Lung microvascular endothelial cell (primary cell): ENCODE measurements around the gene MYH15. TPM values are rescaled to one million over a fixed set of nuclear protein-coding genes. Genes with fewer than 3 reads are reported as not detected.

Experiments
- DNase-seq, 2 donors: peaks; one replicate each; pipeline versions ENCODE4 v3.0.0 to v3.0.0-alpha.2; 2010; ENCODE audit warnings: low read depth in 2 of 2
- total RNA-seq: library from RNA; depleted of rRNA; stranded (reverse); fragments of >200 nt; gene quantifications from 2 replicates; pipeline ENCODE4 v1.2.1, GENCODE V29; 2014

MYH15 gene
- total RNA-seq, result under 0.01 TPM in 2 replicates

- DNase-seq, result no peak
These were observed at the start of gene MYH15 for GRCh38 chr3:108510496-108510895. TSS of gene MYH15 (minus strand) at chr3:108510596. CDS start at chr3:108510530, 66 bp downstream.

- DNase-seq, result no peak
These were observed 45.7 kb upstream of the MYH15 start for GRCh38 chr3:108555966-108556581.

- no peak for DNase-seq
These were observed 44.6 kb upstream of the MYH15 start for GRCh38 chr3:108554913-108555571.

- no peak for DNase-seq
These were observed 43.8 kb upstream of the MYH15 start for GRCh38 chr3:108554229-108554628.

GRCh38 chr3:108552267-108553159 is 42.1 kb upstream of the MYH15 start:
- peak; percentile 64 to 76 for DNase-seq

- DNase-seq, result peak in 1 of 2 donors; percentile 15
These were observed 38.5 kb upstream of the MYH15 start for GRCh38 chr3:108548886-108549285.

- peak; percentile 22 to 23 for DNase-seq
These were observed 37.9 kb upstream of the MYH15 start for GRCh38 chr3:108548304-108548703.

- DNase-seq, result peak in 1 of 2 donors; percentile 28
These were observed 36.3 kb upstream of the MYH15 start for GRCh38 chr3:108546692-108547091.

GRCh38 chr3:108546247-108546646 is 35.9 kb upstream of the MYH15 start:
- DNase-seq, result peak; percentile 30 to 61

- DNase-seq, result peak in 1 of 2 donors; percentile 46
These were observed 27.7 kb upstream of the MYH15 start for GRCh38 chr3:108538083-108538482.

- DNase-seq, result peak in 1 of 2 donors; percentile 54
These were observed 18.3 kb upstream of the MYH15 start for GRCh38 chr3:108528459-108529252.

- no peak for DNase-seq
These were observed 17.4 kb upstream of the MYH15 start for GRCh38 chr3:108527817-108528216.

GRCh38 chr3:108527109-108527508 is 16.7 kb upstream of the MYH15 start:
- DNase-seq, result no peak

- DNase-seq, result no peak
These were observed 15.6 kb upstream of the MYH15 start for GRCh38 chr3:108525971-108526370.

- DNase-seq, result no peak
These were observed 14.9 kb upstream of the MYH15 start for GRCh38 chr3:108525256-108525655.

GRCh38 chr3:108524537-108524936 is 14.1 kb upstream of the MYH15 start:
- peak; percentile 9 to 22 for DNase-seq

- DNase-seq, result peak in 1 of 2 donors; percentile 40
These were observed 8.5 kb upstream of the MYH15 start for GRCh38 chr3:108518895-108519294.

GRCh38 chr3:108516881-108517280 is 6.5 kb upstream of the MYH15 start:
- no peak for DNase-seq

GRCh38 chr3:108513961-108514360 is 3.6 kb upstream of the MYH15 start:
- DNase-seq, result no peak

- no peak for DNase-seq
These were observed 2.3 kb upstream of the MYH15 start for GRCh38 chr3:108512671-108513070.

- DNase-seq, result no peak
These were observed 1.1 kb upstream of the MYH15 start for GRCh38 chr3:108511490-108511889.
